GM12864 (cell line): ENCODE results near the gene PTPA.

ENCODE experiments used
- DNase-seq: peaks from one replicate; pipeline ENCODE4 v3.0.0-alpha.2; 2011; ENCODE audit warnings: low read depth
- H3K4me3 ChIP-seq: 2 replicates; pipeline ENCODE4 v1.5.1; 2011; ENCODE audit warnings: mild to moderate bottlenecking, low read depth, low read length, control low read depth
- TF ChIP-seq, protein P1 (sequence below): IDR thresholded peaks from 2 replicates; pipeline ENCODE4 v1.5.1; 2011; ENCODE audit warnings: low read depth, mild to moderate bottlenecking, moderate library complexity, low read length, control low read depth, inconsistent platforms; ENCODE audit errors: missing control alignments

The PTPA gene

GRCh38 chr9:129175515-129175824 is 64.3 kb downstream of the PTPA start:
- TF ChIP-seq, protein P1, sequence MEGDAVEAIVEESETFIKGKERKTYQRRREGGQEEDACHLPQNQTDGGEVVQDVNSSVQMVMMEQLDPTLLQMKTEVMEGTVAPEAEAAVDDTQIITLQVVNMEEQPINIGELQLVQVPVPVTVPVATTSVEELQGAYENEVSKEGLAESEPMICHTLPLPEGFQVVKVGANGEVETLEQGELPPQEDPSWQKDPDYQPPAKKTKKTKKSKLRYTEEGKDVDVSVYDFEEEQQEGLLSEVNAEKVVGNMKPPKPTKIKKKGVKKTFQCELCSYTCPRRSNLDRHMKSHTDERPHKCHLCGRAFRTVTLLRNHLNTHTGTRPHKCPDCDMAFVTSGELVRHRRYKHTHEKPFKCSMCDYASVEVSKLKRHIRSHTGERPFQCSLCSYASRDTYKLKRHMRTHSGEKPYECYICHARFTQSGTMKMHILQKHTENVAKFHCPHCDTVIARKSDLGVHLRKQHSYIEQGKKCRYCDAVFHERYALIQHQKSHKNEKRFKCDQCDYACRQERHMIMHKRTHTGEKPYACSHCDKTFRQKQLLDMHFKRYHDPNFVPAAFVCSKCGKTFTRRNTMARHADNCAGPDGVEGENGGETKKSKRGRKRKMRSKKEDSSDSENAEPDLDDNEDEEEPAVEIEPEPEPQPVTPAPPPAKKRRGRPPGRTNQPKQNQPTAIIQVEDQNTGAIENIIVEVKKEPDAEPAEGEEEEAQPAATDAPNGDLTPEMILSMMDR = no peak
- H3K4me3 ChIP-seq = peak overlapping the region; percentile 56
- DNase-seq = no peak

- TF ChIP-seq, protein P1 = no peak
- peak overlapping the region; percentile 56 for H3K4me3 ChIP-seq
- peak; percentile 22 for DNase-seq
These were observed 64.8 kb downstream of the PTPA start for GRCh38 chr9:129175825-129176633.

DNA sequence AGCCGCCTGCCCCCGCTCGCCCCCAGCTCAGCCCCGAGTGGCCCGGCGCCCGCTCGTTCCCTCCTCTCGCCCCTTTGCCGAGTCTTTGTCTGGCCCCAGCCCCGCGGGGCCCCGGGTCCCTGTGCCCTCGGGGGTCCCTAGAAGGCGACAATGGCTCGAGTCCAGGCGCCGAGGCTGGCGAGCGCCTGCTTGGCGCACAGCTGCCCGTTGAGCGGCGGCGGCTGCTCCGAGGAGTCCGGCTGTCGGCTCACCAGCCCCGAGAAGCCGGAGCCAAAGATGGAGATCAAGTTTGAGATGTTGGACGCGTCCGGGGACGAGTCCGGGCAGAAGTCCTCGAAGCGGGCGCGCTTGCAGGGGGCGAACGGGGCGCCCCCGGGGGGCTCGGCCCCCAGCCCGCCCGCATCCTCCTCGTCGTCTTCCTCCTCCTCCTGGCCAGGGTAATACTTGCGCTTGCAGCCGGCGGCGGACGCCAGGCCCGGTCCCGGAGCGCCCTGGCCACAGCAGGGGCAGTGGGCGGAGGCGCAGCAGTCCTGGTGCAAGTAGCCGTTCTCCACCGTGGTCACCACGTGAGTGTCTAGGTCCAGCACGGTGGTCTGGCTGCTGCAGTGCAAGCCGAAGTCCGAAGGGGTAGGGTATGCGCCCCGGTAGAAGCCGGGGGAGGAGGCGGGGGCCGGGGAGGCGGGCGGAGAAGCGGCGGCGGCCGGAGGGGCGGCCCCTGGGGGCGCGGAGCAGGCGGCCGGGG is 65.7 kb downstream of the PTPA start:
- TF ChIP-seq, protein P1 = no peak
- peak overlapping the region; percentile 45 for H3K4me3 ChIP-seq
- no peak for DNase-seq

- peak overlapping the region; percentile 64 for H3K4me3 ChIP-seq
- no peak for DNase-seq
These were observed 66.2 kb downstream of the PTPA start for GRCh38 chr9:129177443-129177790.

DNA sequence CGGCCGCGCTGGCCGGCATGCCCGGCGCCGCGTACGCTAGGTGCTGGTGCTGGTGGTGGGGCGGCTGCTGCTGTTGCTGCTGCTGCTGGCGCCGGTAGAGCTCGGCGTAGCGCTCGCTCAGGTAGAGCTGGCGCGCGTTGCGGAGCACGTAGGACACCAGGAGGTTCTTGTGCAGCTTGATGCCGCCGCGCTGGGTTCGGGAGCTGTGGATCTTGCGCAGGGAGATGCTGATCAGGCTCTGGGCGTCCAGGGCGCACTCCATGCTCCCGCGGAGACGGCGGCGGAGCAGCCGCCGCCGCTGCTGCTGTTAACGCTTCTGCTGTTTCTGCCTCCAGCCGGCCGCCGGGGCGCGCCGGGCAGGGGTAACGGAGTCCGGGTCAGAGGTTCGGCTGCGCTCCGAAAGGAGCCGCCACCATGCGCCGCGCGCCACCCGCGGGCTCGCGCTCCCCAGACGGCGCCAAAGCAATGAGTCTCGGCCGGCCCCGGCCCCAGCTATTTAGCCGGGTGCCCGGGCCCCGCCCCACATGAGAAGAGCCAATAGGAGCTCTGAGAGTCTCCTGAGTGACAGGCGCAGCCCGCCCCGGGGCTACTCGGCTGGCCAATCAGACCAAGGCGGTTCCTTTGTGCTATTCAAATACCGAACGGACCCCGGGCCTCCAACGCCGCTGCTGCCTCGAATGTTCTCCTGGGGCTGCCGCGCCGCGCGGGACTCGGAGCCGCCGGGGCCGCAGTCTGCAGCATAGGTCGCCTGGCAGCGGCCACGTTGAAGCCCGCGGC is 66.8 kb downstream of the PTPA start, which contains the start of gene IER5L:
TSS of gene IER5L (minus strand) at position 471 of the 777 bp plus-strand sequence. CDS start at position 262, 209 bp downstream.
- peak within 1 kb of the TSS; percentile 64 for H3K4me3 ChIP-seq
- DNase-seq = peak; percentile 66
- TF ChIP-seq, protein P1 = no peak

More at GRCh38 chr9:129177443-129177790, 66.2 kb downstream of the PTPA start:
- TF ChIP-seq, protein P1 = no peak

DNA sequence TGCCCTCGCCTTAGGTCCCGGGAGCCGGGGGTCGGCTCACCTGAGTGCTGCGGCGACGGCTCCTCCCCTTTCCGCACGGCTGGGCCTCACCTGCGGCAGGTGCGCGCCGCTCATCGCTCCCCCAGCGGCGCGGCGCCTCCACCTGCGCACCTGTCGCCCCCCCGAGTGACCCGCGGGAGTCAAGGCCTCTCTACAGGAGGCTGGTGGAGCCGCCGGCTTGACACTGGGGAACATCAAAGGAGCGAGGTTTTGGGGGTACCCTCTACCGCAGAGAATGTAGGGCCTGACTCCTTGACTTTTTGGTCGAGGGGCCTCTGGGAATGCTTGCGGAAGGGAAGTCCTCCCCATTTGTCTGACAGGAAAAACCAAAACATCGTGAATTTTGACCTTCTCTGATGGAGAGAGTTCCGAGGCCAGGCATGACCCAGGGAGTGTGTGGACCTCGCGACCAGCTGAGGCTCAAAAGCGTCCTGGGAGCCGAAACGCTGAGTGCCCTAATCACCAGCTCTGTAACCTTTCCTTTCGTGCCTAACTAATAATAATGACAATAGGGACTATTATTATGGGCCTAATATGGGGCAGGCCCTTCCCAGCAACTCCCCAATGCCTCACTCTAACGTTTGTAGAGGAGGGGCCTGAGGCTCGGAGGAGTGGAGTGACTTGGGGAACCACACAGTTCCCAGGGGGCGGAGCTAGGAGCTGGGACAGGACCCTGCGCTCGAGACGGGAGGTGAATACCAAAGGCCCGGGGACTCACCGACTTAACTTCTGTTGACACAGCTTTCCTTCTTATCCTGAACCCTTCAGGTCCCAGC is 67.6 kb downstream of the PTPA start:
- peak overlapping the region; percentile 25 for H3K4me3 ChIP-seq

More for the DNA sequence above, 67.6 kb downstream of the PTPA start:
- TF ChIP-seq, protein P1 = no peak
- DNase-seq = no peak
